HPDE6-E6E7 (cell line): Measurements from ENCODE around the gene OTUD4.

ENCODE experiments used
- DNase-seq: peaks from one replicate; pipeline ENCODE4 v3.0.0; 2011; ENCODE audit warnings: missing footprints; ENCODE audit errors: extremely low spot score

Gene OTUD4

DNA sequence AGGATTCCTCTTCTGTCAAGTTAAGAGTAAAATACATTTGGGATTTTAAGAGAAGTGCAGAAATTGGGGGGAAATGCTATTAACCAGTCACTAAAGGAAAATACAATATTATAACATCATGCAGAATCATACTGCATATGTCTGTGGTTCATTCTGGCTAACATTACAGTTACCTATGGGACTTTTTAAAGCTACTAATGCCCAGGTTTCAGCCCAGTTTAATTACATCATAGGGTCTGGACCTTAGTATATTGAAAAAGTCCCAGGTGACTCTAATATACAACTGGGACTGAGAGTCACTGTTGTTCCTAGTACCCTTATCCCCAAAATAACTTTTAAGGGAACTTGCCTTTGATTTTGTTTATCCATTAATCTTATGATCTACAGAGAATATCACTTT lies 72.3 kb downstream of the OTUD4 start:
- no peak for DNase-seq

DNA sequence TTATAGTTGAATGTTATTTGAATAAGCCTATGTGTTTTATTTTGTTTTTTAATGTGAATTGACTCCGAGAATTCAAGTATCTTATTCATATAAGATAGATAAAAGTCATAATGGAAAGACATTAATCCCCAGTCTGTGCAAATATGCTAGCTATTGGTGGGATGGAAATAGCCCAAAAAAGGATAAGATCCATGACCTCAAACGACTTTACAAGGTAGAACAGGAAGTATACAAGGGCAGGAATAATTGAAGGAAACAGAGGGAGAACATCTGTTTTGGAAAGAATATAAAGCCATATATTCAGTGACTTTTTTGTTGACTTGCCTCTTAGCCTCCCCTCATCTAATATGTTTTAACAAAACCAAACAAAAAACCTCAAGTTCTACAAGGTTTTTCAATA lies 73.3 kb downstream of the OTUD4 start:
- no peak for DNase-seq

DNA sequence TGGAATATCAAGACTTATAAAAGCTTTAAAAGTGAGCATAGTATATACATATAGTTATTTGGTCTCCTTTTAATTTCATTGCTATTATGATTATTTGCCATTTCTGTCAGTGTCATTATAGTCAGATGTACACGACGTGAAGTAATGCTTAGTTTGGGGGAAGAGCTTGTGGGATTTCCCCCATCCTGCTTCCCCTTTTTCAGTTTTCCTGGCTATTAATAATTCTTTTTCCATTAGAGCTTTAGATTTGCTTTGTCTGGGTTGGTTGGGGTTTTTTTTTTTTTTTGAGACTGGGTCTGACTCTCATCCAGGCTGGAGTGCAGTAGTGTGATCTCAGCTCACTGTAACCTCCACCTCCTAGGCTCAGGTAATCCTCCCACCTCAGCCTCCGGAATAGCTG lies 76.9 kb downstream of the OTUD4 start:
- no peak for DNase-seq

DNA sequence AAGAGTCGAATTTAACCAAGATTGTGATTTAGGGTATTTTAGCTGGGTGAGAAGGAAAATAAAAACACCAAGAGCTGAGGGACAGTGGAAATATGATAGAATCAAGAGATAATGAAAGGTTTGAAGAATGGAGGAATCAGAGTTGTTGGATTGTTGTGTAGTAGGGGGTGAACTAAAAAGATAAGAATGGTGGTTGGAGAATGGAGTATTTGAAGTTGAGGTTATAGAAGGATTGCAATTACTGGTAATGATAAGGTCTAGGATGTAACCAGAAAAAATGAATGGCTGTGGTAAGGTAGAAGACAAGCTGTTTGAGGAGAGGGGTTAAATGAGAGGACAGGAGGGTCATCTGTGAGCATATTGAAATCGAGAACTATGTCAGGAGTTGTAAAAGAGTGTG lies 77.8 kb downstream of the OTUD4 start:
- no peak for DNase-seq

DNA sequence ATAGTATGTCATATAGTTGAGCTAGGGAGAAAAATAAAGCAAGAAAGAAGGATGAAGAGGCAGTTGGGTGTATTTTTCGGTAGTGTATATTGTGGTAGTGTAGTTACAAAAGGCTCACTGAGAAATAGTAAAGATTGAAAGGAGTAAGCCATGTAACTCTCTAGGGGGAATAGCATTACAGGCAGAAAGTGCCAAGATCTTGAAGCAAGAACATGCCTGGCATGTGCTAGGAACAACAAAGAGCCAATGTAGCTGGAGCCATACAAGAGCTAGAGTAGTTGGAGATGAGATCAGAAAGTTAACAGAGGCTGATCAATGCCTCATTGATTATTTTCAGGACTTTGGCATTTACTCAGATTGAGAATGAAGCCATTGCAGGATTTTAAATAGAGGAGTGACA lies 79.3 kb downstream of the OTUD4 start:
- no peak for DNase-seq

DNA sequence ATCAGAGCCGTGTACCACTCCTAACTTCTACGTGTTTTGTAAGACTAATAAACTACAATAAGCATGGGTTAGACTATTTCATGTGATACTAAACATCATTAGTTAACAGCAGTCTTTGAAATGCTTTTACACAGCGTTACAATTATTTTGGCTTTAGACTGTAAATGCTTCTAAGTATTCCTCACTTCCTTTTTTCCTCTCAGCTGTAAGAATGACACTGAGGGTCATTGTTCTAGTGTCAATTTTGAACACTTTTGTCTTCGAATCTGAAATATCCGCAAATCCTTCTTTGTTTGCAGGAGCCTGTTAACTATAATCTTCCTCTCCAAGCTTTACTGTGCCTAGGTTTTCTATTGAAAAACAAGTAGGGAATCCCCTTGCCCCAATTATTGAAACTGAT lies 80.7 kb downstream of the OTUD4 start:
- DNase-seq, result no peak

DNA sequence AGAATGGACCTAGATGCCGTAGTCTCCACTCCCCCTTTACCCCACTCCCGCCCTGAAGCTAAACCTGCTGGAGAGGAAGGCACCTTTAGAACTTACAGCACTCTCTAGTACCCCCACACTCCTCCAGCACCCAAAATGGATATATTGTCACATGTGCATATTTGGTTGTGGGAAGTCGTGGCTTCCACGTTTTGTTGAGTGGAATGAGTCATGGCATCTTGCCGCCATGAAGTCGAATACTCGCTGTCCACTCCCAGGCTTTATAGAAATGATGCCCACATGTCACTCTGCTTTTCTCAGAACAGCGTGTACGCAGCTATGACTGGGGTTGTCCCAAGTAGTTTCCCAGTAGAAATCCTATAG lies 81.7 kb downstream of the OTUD4 start:
- peak; percentile 42 for DNase-seq

DNA sequence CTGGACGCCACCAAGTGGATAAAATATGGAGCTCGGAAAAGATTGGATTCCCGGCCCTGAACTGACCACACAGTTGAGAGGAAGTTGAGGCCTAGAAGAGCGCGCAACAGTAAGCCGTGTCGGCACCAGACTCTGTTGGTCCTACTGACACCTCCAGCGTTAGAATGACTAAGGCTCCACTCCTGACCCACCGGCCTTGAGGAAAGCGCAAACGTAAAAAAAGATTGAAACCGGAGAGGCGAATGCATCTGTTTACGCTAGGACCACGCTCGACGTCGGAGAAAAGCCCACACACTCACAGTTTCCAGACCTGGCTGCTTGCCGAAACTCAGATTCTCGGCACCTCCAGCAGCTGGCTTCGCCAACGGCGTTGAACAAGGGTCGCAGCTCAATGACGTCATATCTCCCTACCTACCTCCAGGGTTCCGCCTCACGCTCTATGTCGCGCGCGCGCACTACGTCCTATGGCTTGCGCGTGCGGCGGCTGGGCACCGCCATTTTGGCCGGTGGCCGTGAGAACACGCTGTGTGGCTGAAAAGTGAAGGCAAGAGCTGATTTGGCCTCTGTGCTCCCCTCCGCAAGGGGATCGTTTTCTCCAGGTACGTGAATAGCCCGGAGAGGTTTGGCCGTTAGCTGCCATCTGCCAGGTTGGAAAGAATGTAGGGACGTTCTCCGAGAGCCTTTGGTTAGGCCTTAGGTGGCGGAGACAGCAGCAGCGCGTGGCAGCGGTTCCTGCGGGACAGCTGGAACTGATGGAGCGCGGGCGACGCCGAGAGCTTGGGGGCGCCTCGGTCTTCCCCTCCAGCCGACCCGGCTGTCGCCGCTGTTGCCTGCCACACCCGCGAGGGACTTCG lies 82.3 kb downstream of the OTUD4 start, which contains the start of the genes ABCE1 and ANAPC10:
ABCE1 (plus strand) TSS at position 491 of the 854 bp plus-strand sequence. CDS start 6,102 bp downstream, outside the sequence.
ANAPC10 (minus strand) TSS at position 376 of the 854 bp plus-strand sequence. CDS start 2,097 bp downstream, outside the sequence.
- DNase-seq, result peak; percentile 95

DNA sequence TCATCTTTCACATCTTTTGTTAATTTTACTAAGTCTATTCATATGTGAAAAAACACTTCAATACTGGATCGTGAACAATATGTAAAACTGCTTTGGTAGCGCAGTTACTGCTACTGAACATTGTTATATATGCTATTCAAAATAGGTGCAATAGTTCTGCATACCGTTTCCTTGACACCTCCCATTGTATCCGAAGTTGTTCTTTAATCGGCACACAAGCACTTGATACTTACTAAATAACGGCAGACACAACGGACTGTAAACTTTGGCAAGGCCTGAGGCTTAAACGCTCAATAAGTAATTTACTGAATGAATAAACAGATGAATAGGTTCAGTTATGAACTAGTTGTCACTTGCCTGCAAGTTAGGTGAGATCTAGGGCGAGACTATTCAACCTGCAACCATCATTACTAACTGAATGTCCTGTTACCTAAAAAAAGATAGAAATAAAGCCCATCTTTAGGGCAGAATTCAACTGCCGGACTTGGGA lies 83.0 kb downstream of the OTUD4 start:
- no peak for DNase-seq

DNA sequence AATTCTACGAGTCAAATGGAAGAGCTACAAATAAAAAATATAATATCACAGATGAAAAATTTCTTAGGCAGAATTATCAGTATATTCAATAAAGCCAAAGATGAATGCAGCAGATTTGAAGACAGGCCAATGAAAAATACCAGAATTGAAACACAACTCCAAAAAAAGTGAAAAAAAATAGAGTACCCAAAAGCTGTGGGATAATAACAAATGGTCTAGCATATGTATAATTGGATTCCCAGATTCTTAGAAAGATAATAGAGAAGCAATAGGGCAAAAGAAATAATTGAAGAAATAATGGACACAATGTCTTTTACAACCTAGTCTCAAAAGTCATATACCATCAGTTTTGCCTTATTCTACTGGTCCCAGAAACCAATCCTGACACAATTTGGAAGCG lies 86.8 kb downstream of the OTUD4 start:
- DNase-seq, result no peak

DNA sequence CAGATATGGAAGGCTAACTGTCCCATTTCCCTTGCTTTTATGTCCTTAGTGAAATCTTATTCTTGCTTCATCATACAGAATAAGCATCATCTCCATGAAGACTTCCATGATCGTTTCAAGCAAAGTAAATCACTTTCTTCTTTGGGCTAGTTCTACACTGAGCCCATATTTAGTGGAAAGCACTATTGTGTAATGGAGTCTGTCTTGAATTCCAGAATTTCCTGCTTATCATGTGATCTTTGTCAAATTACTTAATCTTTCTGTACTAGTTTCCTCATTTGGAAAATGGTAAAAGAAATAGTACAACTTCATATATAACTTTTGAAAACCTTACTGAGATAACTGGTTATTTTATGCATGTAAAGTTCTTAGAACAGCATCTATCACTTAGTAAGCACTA lies 90.0 kb downstream of the OTUD4 start:
- no peak for DNase-seq

DNA sequence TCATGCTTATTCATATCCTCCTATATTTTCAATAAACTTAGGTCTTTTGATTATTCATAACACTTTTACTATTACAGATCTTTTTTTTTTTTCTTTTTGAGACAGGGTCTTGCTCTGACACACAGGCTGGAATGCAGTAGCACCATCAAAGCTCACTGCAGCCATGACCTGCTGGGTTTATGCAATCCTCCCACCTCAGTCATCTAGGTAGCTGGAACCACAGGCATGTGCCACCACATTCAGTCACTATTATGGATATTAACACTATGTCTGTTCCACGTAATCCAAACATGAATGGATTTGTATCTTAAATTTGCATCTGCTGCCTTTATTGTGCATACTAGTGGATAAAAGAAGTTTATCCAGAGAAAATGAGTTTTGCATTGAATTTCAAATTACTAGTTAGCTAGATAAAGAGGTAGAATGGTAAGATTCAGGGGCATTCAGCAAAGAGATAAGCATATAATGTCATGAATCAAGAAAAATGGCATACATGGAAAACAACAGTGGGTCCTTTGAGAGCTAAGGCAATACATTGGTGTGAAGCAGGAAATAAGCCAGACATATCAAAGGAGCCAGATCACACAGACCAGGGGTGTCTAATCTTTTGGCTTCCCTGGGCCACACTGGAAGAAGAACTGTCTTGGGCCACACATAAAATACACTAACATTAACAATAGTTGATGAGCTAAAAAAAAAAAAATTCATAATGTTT lies 96.3 kb downstream of the OTUD4 start:
- DNase-seq, result no peak
